HCT116 (cell line): Measurements from ENCODE around the gene EIF3J. TPM values are rescaled to one million over a fixed set of nuclear protein-coding genes. Genes with fewer than 3 reads are reported as not detected.

Source experiments
- ATAC-seq: fragments of 200-7000 bp; cut with Tn5 transposase; 2 replicates; pipeline ENCODE4 v1.9.1; 2020; ENCODE audit warnings: mild to moderate bottlenecking, moderate library complexity
- BruUV-seq: library from RNA; stranded (reverse); fragments of 400-500 nt; replicated peaks from 2 replicates; lab custom pipeline; 2021; lab: Mats Ljungman, UMichigan
- CTCF ChIA-PET: fragments of 300-600 bp; sonication (Branson Sonifier 250); formaldehyde crosslinking; loops from one replicate; lab custom pipeline; 2021; ENCODE audit warnings: antibody characterized with exemption; lab: Charles Lee
- POLR2A ChIA-PET: fragments of 300-600, 350-600 bp; sonication (Branson Sonifier 250); formaldehyde crosslinking; loops from one replicate; lab custom pipeline; 2021; ENCODE audit warnings: antibody characterized with exemption; lab: Charles Lee
- RAD21 ChIA-PET, 2 experiments: fragments of 300-600 bp; sonication (Branson Sonifier 250); formaldehyde crosslinking; loops; one replicate each; lab custom pipeline; 2023; ENCODE audit warnings: low total read pairs in 2 of 2; ENCODE audit not compliant: uncharacterized antibody in 2 of 2, unreplicated experiment in 2 of 2, low non-redundant PET in 1 of 2; lab: Charles Lee
- DNase-seq: peaks from one replicate; pipeline ENCODE4 v3.0.0-alpha.2; 2010; ENCODE audit warnings: low read depth, low spot score
- H2AFZ ChIP-seq: fragments of 200-600 bp; shearing (Covaris generic), sonication (generic); 2 replicates; pipeline ENCODE4 v1.6.1; 2017; ENCODE audit warnings: low read depth, mixed run types, mixed read lengths, antibody characterized with exemption, low read length; ENCODE audit not compliant: poor library complexity, severe bottlenecking
- H3K27ac ChIP-seq: 2 replicates; pipeline ENCODE4 v1.5.1; 2012; ENCODE audit warnings: low read depth, low read length
- H3K27me3 ChIP-seq: fragments of 200-600 bp; sonication (generic); 2 replicates; pipeline ENCODE4 v1.6.1; 2016; ENCODE audit warnings: mixed run types, low read length, mixed read lengths; ENCODE audit not compliant: insufficient read depth
- H3K36me3 ChIP-seq, 2 experiments: fragments of 200-500 bp in 1 of 2; fragments of 200-600 bp in 1 of 2; sonication (Bioruptor generic) in 1 of 2; sonication (generic) in 1 of 2; 2 replicates each; pipeline versions ENCODE4 v1.5.1 to v1.6.1; 2014 to 2016; ENCODE audit warnings: low read length in 2 of 2, inconsistent platforms in 1 of 2, mixed read lengths in 1 of 2, mixed run types in 1 of 2; ENCODE audit not compliant: insufficient read depth in 2 of 2, control insufficient read depth in 1 of 2
- H3K4me1 ChIP-seq, 2 experiments: fragments of 200-600 bp in 1 of 2; sonication (generic) in 1 of 2; 2 replicates each; pipeline versions ENCODE4 v1.5.1 to v1.6.1; 2012 to 2017; ENCODE audit warnings: low read length in 2 of 2, inconsistent platforms in 1 of 2, mild to moderate bottlenecking in 1 of 2, mixed read lengths in 1 of 2, mixed run types in 1 of 2, moderate library complexity in 1 of 2; ENCODE audit not compliant: insufficient read depth in 2 of 2, control insufficient read depth in 1 of 2
- H3K4me2 ChIP-seq: fragments of 200-600 bp; sonication (generic); 2 replicates; pipeline ENCODE4 v1.6.1; 2017; ENCODE audit warnings: mixed run types, low read length, mixed read lengths
- H3K4me3 ChIP-seq, 2 experiments: fragments of 200-600 bp in 1 of 2; sonication (generic) in 1 of 2; replicated peaks in 1 of 2; 2 replicates each; pipeline ENCODE4 v1.5.1; 2011 to 2016; ENCODE audit warnings: low read length in 2 of 2, control low read depth in 1 of 2, low read depth in 1 of 2, mild to moderate bottlenecking in 1 of 2, mixed read lengths in 1 of 2, mixed run types in 1 of 2
- H3K79me2 ChIP-seq: fragments of 200-600 bp; sonication (generic); 2 replicates; pipeline ENCODE4 v1.6.1; 2017; ENCODE audit warnings: mild to moderate bottlenecking, mixed run types, low read length, moderate library complexity, mixed read lengths; ENCODE audit not compliant: insufficient read depth
- H3K9ac ChIP-seq: fragments of 200-600 bp; sonication (generic); 2 replicates; pipeline ENCODE4 v1.6.1; 2016; ENCODE audit warnings: low read length, mixed read lengths
- H3K9me2 ChIP-seq: fragments of 200-600 bp; sonication (generic), shearing (Covaris generic); 2 replicates; pipeline ENCODE4 v1.6.1; 2017; ENCODE audit warnings: mixed run types, mild to moderate bottlenecking, moderate library complexity; ENCODE audit not compliant: insufficient read depth
- H3K9me3 ChIP-seq, 2 experiments: fragments of 200-500 bp in 1 of 2; fragments of 200-600 bp in 1 of 2; sonication (Bioruptor generic) in 1 of 2; sonication (generic) in 1 of 2; 2 replicates each; pipeline ENCODE4 v1.6.1; 2014 to 2017; ENCODE audit warnings: low read length in 2 of 2, mixed read lengths in 2 of 2, inconsistent platforms in 1 of 2, low read depth in 1 of 2, mild to moderate bottlenecking in 1 of 2, mixed run types in 1 of 2, moderate library complexity in 1 of 2; ENCODE audit not compliant: control insufficient read depth in 1 of 2, insufficient read depth in 1 of 2
- H4K20me1 ChIP-seq: fragments of 200-600 bp; sonication (generic), shearing (Covaris generic); 2 replicates; pipeline ENCODE4 v1.6.1; 2017; ENCODE audit warnings: mixed run types, mild to moderate bottlenecking, moderate library complexity; ENCODE audit not compliant: insufficient read depth
- ATF3 ChIP-seq: IDR thresholded peaks from 2 replicates; pipeline ENCODE4 v1.6.1; 2012
- CEBPB ChIP-seq: IDR thresholded peaks from 2 replicates; pipeline ENCODE4 v1.6.1; 2012; ENCODE audit warnings: low read depth
- EGR1 ChIP-seq: IDR thresholded peaks from 2 replicates; pipeline ENCODE4 v1.6.1; 2012; ENCODE audit warnings: low read depth
- ELF1 ChIP-seq: IDR thresholded peaks from 2 replicates; pipeline ENCODE4 v1.6.1; 2012; ENCODE audit warnings: low read depth, borderline replicate concordance
- EZH2 ChIP-seq: fragments of 200-600 bp; sonication (generic); IDR thresholded peaks from 2 replicates; pipeline ENCODE4 v1.6.1; 2017; ENCODE audit warnings: antibody characterized with exemption, mixed run types
- EZH2phosphoT487 ChIP-seq: fragments of 200-600 bp; IDR thresholded peaks from 2 replicates; pipeline ENCODE4 v1.6.1; 2018; ENCODE audit warnings: antibody characterized with exemption, borderline replicate concordance
- FOSL1 ChIP-seq: IDR thresholded peaks from 2 replicates; pipeline ENCODE4 v1.6.1; 2012; ENCODE audit warnings: low read depth
- JUND ChIP-seq: IDR thresholded peaks from 2 replicates; pipeline ENCODE4 v1.6.1; 2012
- MAX ChIP-seq: IDR thresholded peaks from 2 replicates; pipeline ENCODE4 v1.6.1; 2012
- POLR2A ChIP-seq: IDR thresholded peaks from 2 replicates; pipeline ENCODE4 v1.7.0; 2011; ENCODE audit warnings: borderline replicate concordance; ENCODE audit not compliant: insufficient read depth, insufficient read length; ENCODE audit errors: extremely low read depth
- POLR2AphosphoS5 ChIP-seq: IDR thresholded peaks from 2 replicates; pipeline ENCODE4 v1.6.1; 2011; ENCODE audit warnings: mild to moderate bottlenecking, low read depth, low read length, moderate library complexity
- RAD21 ChIP-seq: IDR thresholded peaks from 2 replicates; pipeline ENCODE4 v1.6.1; 2012; ENCODE audit warnings: low read depth, mild to moderate bottlenecking
- REST ChIP-seq: IDR thresholded peaks from 2 replicates; pipeline ENCODE4 v1.6.1; 2012; ENCODE audit warnings: low read depth
- SIN3A ChIP-seq: IDR thresholded peaks from 2 replicates; pipeline ENCODE4 v1.6.1; 2012; ENCODE audit warnings: low read depth
- SP1 ChIP-seq: IDR thresholded peaks from 2 replicates; pipeline ENCODE4 v1.6.1; 2012; ENCODE audit warnings: low read depth
- TCF7L2 ChIP-seq: IDR thresholded peaks from 2 replicates; pipeline ENCODE4 v1.7.0; 2011; ENCODE audit warnings: borderline replicate concordance, inconsistent platforms; ENCODE audit not compliant: insufficient read depth, insufficient read length; ENCODE audit errors: extremely low read depth
- YY1 ChIP-seq: IDR thresholded peaks from 2 replicates; pipeline ENCODE4 v1.6.1; 2011; ENCODE audit warnings: low read length, low read depth, moderate library complexity, mild to moderate bottlenecking; ENCODE audit not compliant: insufficient replicate concordance; ENCODE audit errors: extremely low read depth
- ZBTB33 ChIP-seq: IDR thresholded peaks from 2 replicates; pipeline ENCODE4 v1.6.1; 2011; ENCODE audit warnings: mild to moderate bottlenecking, low read length, moderate library complexity; ENCODE audit not compliant: insufficient replicate concordance; ENCODE audit errors: extremely low read depth
- ZFX ChIP-seq: fragments of 450-650 bp; IDR thresholded peaks from 2 replicates; pipeline ENCODE4 v1.6.1; 2017
- intact Hi-C: fragments of 100-400 bp; cut with micrococcal nuclease; formaldehyde crosslinking; loops from 2 replicates; pipeline ENCODE4 v1.10.0; 2022
- total RNA-seq: library from RNA; stranded (reverse); gene quantifications from one replicate; pipeline ENCODE4 v1.2.1, GENCODE V29; 2021; ENCODE audit not compliant: unreplicated experiment

EIF3J gene
- total RNA-seq, 1 experiment from 2014 or later: 68.6 TPM

GRCh38 chr15:44573386-44573785, 36.4 kb downstream of the EIF3J start:
- H3K9me2 ChIP-seq: no peaks in the 10 kb centered on the region
- no peak for ATAC-seq
- POLR2A ChIA-PET: no interaction called here

More at GRCh38 chr15:44573386-44573785, 36.4 kb downstream of the EIF3J start:
- Histone ChIP-seq H3K36me3 (peaks cover 4 to 5% of the 10 kb centered on the region in 2 experiments; a peak in 2 of 4 replicates), H4K20me1 (no peaks in the 10 kb centered on the region), H3K27ac (no peak overlapping the region), H3K27me3 (no peaks in the 10 kb centered on the region), H3K4me1 (no peaks in the 10 kb centered on the region), H3K79me2 (0 out of 2 replicates have a peak, but pooled peaks cover 5% of the 10 kb centered on the region), H3K4me2 (no peak overlapping the region), H2AFZ (no peak overlapping the region), H3K4me3 (no peak overlapping the region), H3K9ac (no peak overlapping the region), H3K9me3 (no peaks in the 10 kb centered on the region)
- intact Hi-C loops: no loop called here
- no peak for TF ChIP-seq ELF1
- no peak for TF ChIP-seq YY1
- no peak for TF ChIP-seq FOSL1
- no peak for TF ChIP-seq EZH2phosphoT487
- no peak for TF ChIP-seq ZBTB33
- TF ChIP-seq EZH2: no peak
- TF ChIP-seq POLR2AphosphoS5: no peak
- TF ChIP-seq CEBPB: no peak
- TF ChIP-seq EGR1: no peak
- TF ChIP-seq POLR2A: no peak
- TF ChIP-seq RAD21: no peak
- TF ChIP-seq REST: no peak
- no peak for TF ChIP-seq SP1
- TF ChIP-seq JUND: no peak
- no peak for TF ChIP-seq SIN3A
- TF ChIP-seq MAX: no peak
- TF ChIP-seq ATF3: no peak
- no peak for TF ChIP-seq ZFX
- no peak for TF ChIP-seq TCF7L2
- CTCF ChIA-PET: no interaction called here
- RAD21 ChIA-PET: no interaction called here
- BruUV-seq: no TSS peak
- DNase-seq: no peak
